Common myeloid progenitor, CD34-positive (primary cell): ENCODE results near the gene DYNC1I1.
"Not testable (repeated sequence)": the region's sequence is repeated elsewhere in the genome, so short reads cannot be mapped to it uniquely, and the experiment has no call there.

Source experiments
- CTCF ChIA-PET: fragments of 350-600 bp; sonication (Branson Sonifier 250); formaldehyde crosslinking; loops from one replicate; lab custom pipeline; 2021; ENCODE audit warnings: antibody characterized with exemption; lab: Charles Lee
- POLR2A ChIA-PET: fragments of 350-600 bp; sonication (Branson Sonifier 250); formaldehyde crosslinking; loops from one replicate; lab custom pipeline; 2021; ENCODE audit warnings: antibody characterized with exemption; lab: Charles Lee
- DNase-seq, 3 donors: peaks; one replicate each; pipeline versions ENCODE4 v3.0.0 to v3.0.0-alpha.2; 2013
- H3K27ac ChIP-seq, 2 experiments: 1 replicate in 1 of 2; 2 replicates in 1 of 2; pipeline ENCODE4 v1.7.0; 2013; ENCODE audit warnings: inconsistent platforms in 2 of 2, low read length in 2 of 2, mild to moderate bottlenecking in 2 of 2, low read depth in 1 of 2, moderate library complexity in 1 of 2; ENCODE audit not compliant: severe bottlenecking in 2 of 2, insufficient read depth in 1 of 2, poor library complexity in 1 of 2
- H3K27me3 ChIP-seq, 5 experiments: replicated peaks in 2 of 5; 1 replicate in 3 of 5; 2 replicates in 2 of 5; pipeline versions ENCODE4 v1.6.1 to v1.7.0; 2013; ENCODE audit warnings: low read length in 4 of 5, mild to moderate bottlenecking in 2 of 5, moderate library complexity in 2 of 5, inconsistent platforms in 1 of 5; ENCODE audit not compliant: insufficient read depth in 5 of 5, control insufficient read depth in 4 of 5
- H3K36me3 ChIP-seq, 4 experiments: 1 replicate in 2 of 4; 2 replicates in 2 of 4; pipeline versions ENCODE4 v1.6.1 to v1.7.0; 2013; ENCODE audit warnings: low read length in 3 of 4, control low read depth in 1 of 4, mild to moderate bottlenecking in 1 of 4; ENCODE audit not compliant: control insufficient read depth in 4 of 4, insufficient read depth in 4 of 4
- H3K4me1 ChIP-seq, 4 experiments: 1 replicate in 3 of 4; 2 replicates in 1 of 4; pipeline versions ENCODE4 v1.6.1 to v1.7.1; 2013; ENCODE audit warnings: low read length in 3 of 4, mild to moderate bottlenecking in 3 of 4, control low read depth in 1 of 4, inconsistent platforms in 1 of 4, moderate library complexity in 1 of 4; ENCODE audit not compliant: control insufficient read depth in 4 of 4, insufficient read depth in 4 of 4; ENCODE audit errors: control extremely low read depth in 1 of 4
- H3K4me3 ChIP-seq, 7 experiments: 1 replicate in 4 of 7; 2 replicates in 3 of 7; pipeline versions ENCODE4 v1.5.1 to v1.7.0; 2013; ENCODE audit warnings: mild to moderate bottlenecking in 7 of 7, low read length in 6 of 7, moderate library complexity in 6 of 7, inconsistent platforms in 2 of 7, low read depth in 2 of 7, control low read depth in 1 of 7; ENCODE audit not compliant: insufficient read depth in 4 of 7, control insufficient read depth in 1 of 7; ENCODE audit errors: extremely low read depth in 1 of 7
- H3K9me3 ChIP-seq, 5 experiments: 1 replicate in 4 of 5; 2 replicates in 1 of 5; pipeline versions ENCODE4 v1.6.1 to v1.7.1; 2013; ENCODE audit warnings: low read length in 4 of 5, mild to moderate bottlenecking in 2 of 5, inconsistent platforms in 1 of 5, low read depth in 1 of 5, moderate library complexity in 1 of 5; ENCODE audit not compliant: control insufficient read depth in 4 of 5, insufficient read depth in 2 of 5; ENCODE audit errors: control extremely low read depth in 1 of 5
- WGBS: methylation state at CpG from one replicate; pipeline ENCODE4 v1.1.5; 2013; ENCODE audit not compliant: insufficient coverage; 5-methylcytosine and 5-hydroxymethylcytosine counted together

Gene DYNC1I1

GRCh38 chr7:95927756-95928155 lies 155.4 kb downstream of the DYNC1I1 start:
- Histone ChIP-seq H3K27me3 (peaks cover 0 to 6% (median 0%) of the 10 kb centered on the region in 5 experiments), H3K9me3 (peaks cover 0 to 1% (median 0%) of the 10 kb centered on the region in 5 experiments), H3K27ac (no peak overlapping the region), H3K4me3 (peak overlapping the region in 1 of 7 experiments; percentile 41), H3K4me1 (peaks cover 0 to 9% (median 1%) of the 10 kb centered on the region in 4 experiments), H3K36me3 (no peaks in the 10 kb centered on the region)
- ChIA-PET POLR2A (no interaction called here), CTCF (interaction anchor here (0.9 to 1.3 kb wide), 2 partner anchors 8 to 11 kb away, joined by 3 to 5 read pairs; no protein-coding TSS in a partner anchor)
- peak in 2 of 3 donors; percentile 24 to 47 for DNase-seq
- WGBS: 27% methylated on average over 2 of the region's 5 CpGs

- H3K36me3 ChIP-seq: no peaks in the 10 kb centered on the region
- H3K27me3 ChIP-seq: peaks cover 0 to 4% (median 0%) of the 10 kb centered on the region in 5 experiments
- ChIA-PET CTCF (interaction anchor here (2.3 kb wide), 1 partner anchor 13 kb away, joined by 6 read pairs; no protein-coding TSS in a partner anchor), POLR2A (no interaction called here)
- H3K4me3 ChIP-seq: no peak overlapping the region
- H3K9me3 ChIP-seq: peaks cover 0 to 1% (median 0%) of the 10 kb centered on the region in 5 experiments
- H3K4me1 ChIP-seq: peaks cover 0 to 9% (median 1%) of the 10 kb centered on the region in 4 experiments
- 89% methylated on average over 1 of the region's 1 CpG for WGBS
- DNase-seq: no peak
- no peak overlapping the region for H3K27ac ChIP-seq
Observed at GRCh38 chr7:95929710-95930280, 157.4 kb downstream of the DYNC1I1 start.

GRCh38 chr7:95931460-95932232 lies 159.3 kb downstream of the DYNC1I1 start:
- WGBS: 0% methylated on average over 1 of the region's 6 CpGs
- ChIA-PET POLR2A (no interaction called here), CTCF (interaction anchor here (1.5 to 2.3 kb wide), 2 partner anchors 10 to 15 kb away, joined by 5 to 6 read pairs; no protein-coding TSS in a partner anchor)
- Histone ChIP-seq H3K4me3 (no peak overlapping the region), H3K9me3 (peaks cover 0 to under 1% (median 0%) of the 10 kb centered on the region in 5 experiments), H3K36me3 (no peaks in the 10 kb centered on the region), H3K27ac (no peak overlapping the region), H3K4me1 (peaks cover 0 to 9% (median 1%) of the 10 kb centered on the region in 4 experiments), H3K27me3 (peaks cover 0 to 2% (median 0%) of the 10 kb centered on the region in 5 experiments)
- DNase-seq: no peak

DNA sequence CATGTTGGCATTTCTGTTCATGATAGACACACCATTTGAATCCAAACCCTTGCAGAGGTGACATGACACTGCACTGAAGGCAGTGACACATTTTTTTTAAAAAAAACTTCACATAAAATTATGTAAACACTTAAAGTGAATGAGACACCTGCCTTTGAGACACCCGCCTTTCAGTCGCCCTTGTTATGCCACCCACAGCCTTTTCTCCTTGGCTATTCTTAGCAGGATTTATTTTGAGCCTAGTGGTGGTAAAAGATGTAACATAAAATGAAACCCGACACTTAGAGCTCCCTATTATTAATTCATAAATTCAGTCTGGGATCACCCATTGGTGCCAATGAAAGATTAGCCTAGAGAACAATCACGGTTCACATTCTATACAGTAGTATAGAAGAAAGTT lies 161.3 kb downstream of the DYNC1I1 start:
- H3K9me3 ChIP-seq: no peaks in the 10 kb centered on the region
- H3K4me3 ChIP-seq: no peak overlapping the region
- ChIA-PET CTCF (no interaction called here), POLR2A (no interaction called here)
- H3K36me3 ChIP-seq: no peaks in the 10 kb centered on the region
- H3K27ac ChIP-seq: no peak overlapping the region
- no peaks in the 10 kb centered on the region for H3K27me3 ChIP-seq
- no peaks in the 10 kb centered on the region for H3K4me1 ChIP-seq
- 83% methylated on average over 1 of the region's 4 CpGs for WGBS
- DNase-seq: no peak

GRCh38 chr7:95944867-95945266 lies 172.5 kb downstream of the DYNC1I1 start:
- H3K27ac ChIP-seq, H3K9me3 ChIP-seq, DNase-seq, H3K4me1 ChIP-seq, H3K27me3 ChIP-seq, POLR2A ChIA-PET, H3K4me3 ChIP-seq, CTCF ChIA-PET, H3K36me3 ChIP-seq: not testable (repeated sequence)
- no CpG with 5 or more reads among the region's 1 CpG for WGBS

DNA sequence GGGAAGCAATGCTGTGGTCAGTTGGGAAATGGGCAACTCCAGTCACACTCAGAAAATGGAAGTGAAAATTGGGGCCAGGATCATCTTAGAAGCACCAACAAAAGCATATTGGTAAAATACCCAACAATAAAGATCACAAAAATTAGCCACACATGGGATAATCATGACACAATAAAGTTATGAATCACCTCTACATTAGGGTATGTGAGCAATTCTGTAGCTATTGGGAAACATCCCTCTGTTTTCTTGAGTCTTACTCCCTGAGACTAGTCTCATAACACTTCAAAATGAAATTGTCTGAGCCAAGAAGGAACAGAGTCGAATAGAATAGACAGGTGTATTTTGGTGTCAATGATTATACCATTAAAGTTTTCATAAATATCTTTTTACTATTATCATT lies 178.3 kb downstream of the DYNC1I1 start:
- Histone ChIP-seq H3K4me1 (no peaks in the 10 kb centered on the region), H3K27ac (no peak overlapping the region), H3K9me3 (no peaks in the 10 kb centered on the region), H3K36me3 (no peaks in the 10 kb centered on the region), H3K27me3 (peaks cover 0 to 4% (median 0%) of the 10 kb centered on the region in 5 experiments), H3K4me3 (no peak overlapping the region)
- ChIA-PET POLR2A (no interaction called here), CTCF (no interaction called here)
- no CpG with 5 or more reads among the region's 1 CpG for WGBS
- DNase-seq: no peak

- 98% methylated on average over 5 of the region's 5 CpGs for WGBS
Observed at GRCh38 chr7:95951531-95951930, 179.2 kb downstream of the DYNC1I1 start.

More at GRCh38 chr7:95951531-95951930, 179.2 kb downstream of the DYNC1I1 start:
- H3K27me3 ChIP-seq: peaks cover 0 to 7% (median 0%) of the 10 kb centered on the region in 5 experiments
- H3K36me3 ChIP-seq: no peaks in the 10 kb centered on the region
- no peaks in the 10 kb centered on the region for H3K4me1 ChIP-seq
- H3K9me3 ChIP-seq: no peaks in the 10 kb centered on the region
- POLR2A ChIA-PET: no interaction called here
- no peak overlapping the region for H3K4me3 ChIP-seq
- H3K27ac ChIP-seq: no peak overlapping the region
- no peak for DNase-seq
- CTCF ChIA-PET: no interaction called here
